ENCODE measurements around the gene BTBD9.

BTBD9 gene

DNA sequence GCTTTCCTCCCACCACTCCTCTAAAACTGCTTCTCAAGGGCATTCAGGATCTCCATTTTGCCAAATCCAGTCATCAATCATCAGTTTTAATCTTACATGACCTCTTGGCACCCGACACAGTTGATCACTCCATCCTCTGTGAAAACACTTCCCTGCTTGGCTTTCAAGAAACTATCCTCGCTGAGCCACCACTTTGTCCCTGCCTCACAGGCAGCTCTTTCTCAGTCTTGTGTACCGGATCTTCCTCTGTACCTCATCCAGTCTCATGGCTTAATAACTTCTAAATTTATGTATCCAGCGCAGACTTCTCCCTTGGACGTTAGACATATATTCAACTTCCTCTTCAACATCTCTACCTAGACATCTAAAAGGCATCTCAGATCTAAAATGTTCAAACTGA is 89.9 kb downstream of the BTBD9 start (continued):
- TF ChIP-seq, protein P1, sequence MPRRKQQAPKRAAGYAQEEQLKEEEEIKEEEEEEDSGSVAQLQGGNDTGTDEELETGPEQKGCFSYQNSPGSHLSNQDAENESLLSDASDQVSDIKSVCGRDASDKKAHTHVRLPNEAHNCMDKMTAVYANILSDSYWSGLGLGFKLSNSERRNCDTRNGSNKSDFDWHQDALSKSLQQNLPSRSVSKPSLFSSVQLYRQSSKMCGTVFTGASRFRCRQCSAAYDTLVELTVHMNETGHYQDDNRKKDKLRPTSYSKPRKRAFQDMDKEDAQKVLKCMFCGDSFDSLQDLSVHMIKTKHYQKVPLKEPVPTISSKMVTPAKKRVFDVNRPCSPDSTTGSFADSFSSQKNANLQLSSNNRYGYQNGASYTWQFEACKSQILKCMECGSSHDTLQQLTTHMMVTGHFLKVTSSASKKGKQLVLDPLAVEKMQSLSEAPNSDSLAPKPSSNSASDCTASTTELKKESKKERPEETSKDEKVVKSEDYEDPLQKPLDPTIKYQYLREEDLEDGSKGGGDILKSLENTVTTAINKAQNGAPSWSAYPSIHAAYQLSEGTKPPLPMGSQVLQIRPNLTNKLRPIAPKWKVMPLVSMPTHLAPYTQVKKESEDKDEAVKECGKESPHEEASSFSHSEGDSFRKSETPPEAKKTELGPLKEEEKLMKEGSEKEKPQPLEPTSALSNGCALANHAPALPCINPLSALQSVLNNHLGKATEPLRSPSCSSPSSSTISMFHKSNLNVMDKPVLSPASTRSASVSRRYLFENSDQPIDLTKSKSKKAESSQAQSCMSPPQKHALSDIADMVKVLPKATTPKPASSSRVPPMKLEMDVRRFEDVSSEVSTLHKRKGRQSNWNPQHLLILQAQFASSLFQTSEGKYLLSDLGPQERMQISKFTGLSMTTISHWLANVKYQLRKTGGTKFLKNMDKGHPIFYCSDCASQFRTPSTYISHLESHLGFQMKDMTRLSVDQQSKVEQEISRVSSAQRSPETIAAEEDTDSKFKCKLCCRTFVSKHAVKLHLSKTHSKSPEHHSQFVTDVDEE (CRISPR knock-in tag; IDR thresholded peaks at IDR 0.05), result no peak

DNA sequence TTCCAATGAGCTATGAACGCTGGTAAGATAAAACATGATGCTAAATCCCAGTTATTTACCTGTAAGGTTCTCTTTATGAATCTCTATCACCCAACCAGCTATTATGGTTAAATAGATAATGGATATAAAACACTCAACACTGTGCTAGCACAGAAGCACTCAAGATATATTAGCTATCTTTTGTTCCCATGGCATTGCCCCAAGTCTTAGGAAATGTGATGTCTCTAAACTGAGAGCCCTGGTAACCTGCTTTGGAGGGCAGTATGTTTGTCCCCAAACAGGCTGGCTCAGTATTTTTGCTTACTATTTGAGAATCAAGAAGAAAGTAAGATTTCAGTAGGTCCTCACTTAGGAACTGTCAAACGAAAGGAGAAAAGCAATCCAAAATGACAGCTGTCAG is 90.5 kb downstream of the BTBD9 start:
- TF ChIP-seq SNAI2 (CRISPR knock-in tag; IDR thresholded peaks at IDR 0.05), result no peak
- ATAC-seq, result no peak

DNA sequence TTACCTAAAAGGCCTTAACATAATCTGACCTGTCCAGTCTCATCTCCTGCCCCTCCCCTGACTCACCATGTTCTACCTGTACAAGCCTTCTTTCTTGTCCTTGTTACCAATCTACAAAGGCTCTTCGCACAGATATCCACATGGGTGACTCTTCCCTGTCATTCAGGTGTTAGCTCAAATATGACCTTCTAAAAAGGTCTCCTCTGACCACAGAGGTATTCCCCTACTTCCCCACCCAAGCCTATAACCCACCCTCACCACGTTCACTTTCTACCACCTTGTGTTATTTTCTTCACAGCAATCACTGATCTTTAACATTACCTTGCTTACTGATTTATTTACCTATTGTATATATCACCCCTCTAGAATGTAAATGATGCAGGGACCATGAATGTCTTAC is 96.7 kb downstream of the BTBD9 start:
- no peak for ATAC-seq
- TF ChIP-seq ZNF70 (CRISPR knock-in tag; IDR thresholded peaks at IDR 0.05), result no peak
- no peak for TF ChIP-seq ZFP3 (CRISPR knock-in tag; IDR thresholded peaks at IDR 0.05)
- TF ChIP-seq TCF4 (CRISPR knock-in tag; IDR thresholded peaks at IDR 0.05; ENCODE audit: borderline replicate concordance), result no peak
- TF ChIP-seq TOX (CRISPR knock-in tag; IDR thresholded peaks at IDR 0.05; ENCODE audit: borderline replicate concordance), result no peak
- TF ChIP-seq ZFP30 (CRISPR knock-in tag; IDR thresholded peaks at IDR 0.05), result no peak
- TF ChIP-seq, protein P2, sequence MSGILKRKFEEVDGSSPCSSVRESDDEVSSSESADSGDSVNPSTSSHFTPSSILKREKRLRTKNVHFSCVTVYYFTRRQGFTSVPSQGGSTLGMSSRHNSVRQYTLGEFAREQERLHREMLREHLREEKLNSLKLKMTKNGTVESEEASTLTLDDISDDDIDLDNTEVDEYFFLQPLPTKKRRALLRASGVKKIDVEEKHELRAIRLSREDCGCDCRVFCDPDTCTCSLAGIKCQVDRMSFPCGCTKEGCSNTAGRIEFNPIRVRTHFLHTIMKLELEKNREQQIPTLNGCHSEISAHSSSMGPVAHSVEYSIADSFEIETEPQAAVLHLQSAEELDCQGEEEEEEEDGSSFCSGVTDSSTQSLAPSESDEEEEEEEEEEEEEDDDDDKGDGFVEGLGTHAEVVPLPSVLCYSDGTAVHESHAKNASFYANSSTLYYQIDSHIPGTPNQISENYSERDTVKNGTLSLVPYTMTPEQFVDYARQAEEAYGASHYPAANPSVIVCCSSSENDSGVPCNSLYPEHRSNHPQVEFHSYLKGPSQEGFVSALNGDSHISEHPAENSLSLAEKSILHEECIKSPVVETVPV (CRISPR knock-in tag; IDR thresholded peaks at IDR 0.05), result no peak
- TF ChIP-seq BACH2 (CRISPR knock-in tag; IDR thresholded peaks at IDR 0.05; ENCODE audit: borderline replicate concordance), result no peak
- no peak for TF ChIP-seq ISL1 (CRISPR knock-in tag; IDR thresholded peaks at IDR 0.05)
- no peak for TF ChIP-seq ZC3H10 (CRISPR knock-in tag; IDR thresholded peaks at IDR 0.05)
- TF ChIP-seq, protein P3, sequence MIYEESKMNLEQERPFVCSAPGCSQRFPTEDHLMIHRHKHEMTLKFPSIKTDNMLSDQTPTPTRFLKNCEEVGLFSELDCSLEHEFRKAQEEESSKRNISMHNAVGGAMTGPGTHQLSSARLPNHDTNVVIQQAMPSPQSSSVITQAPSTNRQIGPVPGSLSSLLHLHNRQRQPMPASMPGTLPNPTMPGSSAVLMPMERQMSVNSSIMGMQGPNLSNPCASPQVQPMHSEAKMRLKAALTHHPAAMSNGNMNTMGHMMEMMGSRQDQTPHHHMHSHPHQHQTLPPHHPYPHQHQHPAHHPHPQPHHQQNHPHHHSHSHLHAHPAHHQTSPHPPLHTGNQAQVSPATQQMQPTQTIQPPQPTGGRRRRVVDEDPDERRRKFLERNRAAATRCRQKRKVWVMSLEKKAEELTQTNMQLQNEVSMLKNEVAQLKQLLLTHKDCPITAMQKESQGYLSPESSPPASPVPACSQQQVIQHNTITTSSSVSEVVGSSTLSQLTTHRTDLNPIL (CRISPR knock-in tag; IDR thresholded peaks at IDR 0.05; ENCODE audit: low read depth), result no peak
- TF ChIP-seq PPARA (CRISPR knock-in tag; IDR thresholded peaks at IDR 0.05; ENCODE audit: borderline replicate concordance), result no peak

DNA sequence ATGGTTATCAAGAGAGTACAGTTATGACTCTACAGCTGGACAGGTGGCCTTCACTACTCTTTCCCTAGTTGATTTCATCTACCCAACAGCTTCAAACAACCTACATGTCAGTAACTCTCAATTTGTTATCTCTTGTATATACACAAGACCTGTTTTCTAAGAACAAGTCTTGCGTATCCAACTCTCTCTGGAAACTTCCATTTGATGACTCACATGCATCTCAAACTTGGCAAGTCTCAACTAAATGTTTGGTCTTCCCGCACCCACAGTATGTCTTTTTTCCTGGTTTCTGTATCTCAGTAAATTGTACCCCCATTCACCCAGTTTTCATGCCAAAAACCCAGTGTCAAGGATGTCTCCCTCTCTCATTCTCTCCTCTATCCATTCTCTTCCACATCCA is 97.7 kb downstream of the BTBD9 start:
- no peak for ATAC-seq
- no peak for TF ChIP-seq RARB (CRISPR knock-in tag; IDR thresholded peaks at IDR 0.05)
- TF ChIP-seq, protein P4, sequence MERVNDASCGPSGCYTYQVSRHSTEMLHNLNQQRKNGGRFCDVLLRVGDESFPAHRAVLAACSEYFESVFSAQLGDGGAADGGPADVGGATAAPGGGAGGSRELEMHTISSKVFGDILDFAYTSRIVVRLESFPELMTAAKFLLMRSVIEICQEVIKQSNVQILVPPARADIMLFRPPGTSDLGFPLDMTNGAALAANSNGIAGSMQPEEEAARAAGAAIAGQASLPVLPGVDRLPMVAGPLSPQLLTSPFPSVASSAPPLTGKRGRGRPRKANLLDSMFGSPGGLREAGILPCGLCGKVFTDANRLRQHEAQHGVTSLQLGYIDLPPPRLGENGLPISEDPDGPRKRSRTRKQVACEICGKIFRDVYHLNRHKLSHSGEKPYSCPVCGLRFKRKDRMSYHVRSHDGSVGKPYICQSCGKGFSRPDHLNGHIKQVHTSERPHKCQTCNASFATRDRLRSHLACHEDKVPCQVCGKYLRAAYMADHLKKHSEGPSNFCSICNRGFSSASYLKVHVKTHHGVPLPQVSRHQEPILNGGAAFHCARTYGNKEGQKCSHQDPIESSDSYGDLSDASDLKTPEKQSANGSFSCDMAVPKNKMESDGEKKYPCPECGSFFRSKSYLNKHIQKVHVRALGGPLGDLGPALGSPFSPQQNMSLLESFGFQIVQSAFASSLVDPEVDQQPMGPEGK (CRISPR knock-in tag; IDR thresholded peaks at IDR 0.05; ENCODE audit: borderline replicate concordance), result no peak
- no peak for TF ChIP-seq ZC3H10 (CRISPR knock-in tag; IDR thresholded peaks at IDR 0.05)
- no peak for TF ChIP-seq TCF4 (CRISPR knock-in tag; IDR thresholded peaks at IDR 0.05; ENCODE audit: borderline replicate concordance)
- TF ChIP-seq, protein P1 (CRISPR knock-in tag; IDR thresholded peaks at IDR 0.05), result no peak
- no peak for TF ChIP-seq GLIS3 (CRISPR knock-in tag; IDR thresholded peaks at IDR 0.05)

DNA sequence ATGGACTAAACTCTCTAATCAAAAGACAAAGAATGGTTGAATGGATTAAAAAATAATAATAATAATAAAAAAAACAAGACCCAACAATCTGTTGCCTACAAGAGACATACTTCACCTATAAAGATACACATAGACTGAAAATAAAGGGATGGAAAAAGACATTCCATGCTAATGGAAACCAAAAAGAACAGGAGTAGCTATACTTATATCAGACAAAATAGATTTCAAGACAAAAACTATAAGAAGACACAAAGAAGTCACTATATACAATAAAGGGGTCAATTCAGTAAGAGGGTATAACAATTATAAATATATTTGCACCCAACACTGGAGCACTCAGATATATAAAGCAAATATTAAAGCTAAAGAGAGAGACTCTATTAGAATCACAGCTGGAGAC is 106.7 kb downstream of the BTBD9 start:
- ATAC-seq, result no peak
- TF ChIP-seq, protein P1 (CRISPR knock-in tag; IDR thresholded peaks at IDR 0.05), result no peak
- TF ChIP-seq ISL1 (CRISPR knock-in tag; IDR thresholded peaks at IDR 0.05) (no peak), PPARA (CRISPR knock-in tag; IDR thresholded peaks at IDR 0.05; ENCODE audit: borderline replicate concordance) (no peak), ESRRG (CRISPR knock-in tag; IDR thresholded peaks at IDR 0.05) (no peak), TOX (CRISPR knock-in tag; IDR thresholded peaks at IDR 0.05; ENCODE audit: borderline replicate concordance) (no peak), CSDC2 (CRISPR knock-in tag; IDR thresholded peaks at IDR 0.05) (no peak), ZC3H10 (CRISPR knock-in tag; IDR thresholded peaks at IDR 0.05) (no peak)
- TF ChIP-seq, protein P4 (CRISPR knock-in tag; IDR thresholded peaks at IDR 0.05; ENCODE audit: borderline replicate concordance), result no peak
